ENCODE results near the gene FPGS.

- TF ChIP-seq POLR2A (IDR thresholded peaks at IDR 0.05; ENCODE audit: low read depth, low read length) (no peak), RFX5 (IDR thresholded peaks at IDR 0.05; ENCODE audit: low read depth, low read length) (no peak), CTCF (conservative IDR thresholded peaks at IDR 0.05; ENCODE audit: low read depth, low read length) (no peak), FOS (IDR thresholded peaks at IDR 0.05; ENCODE audit: low read depth, low read length) (no peak), MXI1 (IDR thresholded peaks at IDR 0.05; ENCODE audit: borderline replicate concordance, low read depth, low read length) (no peak), MAFK (IDR thresholded peaks at IDR 0.05; ENCODE audit: low read depth, low read length) (no peak), SMC3 (IDR thresholded peaks at IDR 0.05; ENCODE audit: low read depth, low read length) (no peak)
Measured at GRCh38 chr9:127790094-127790855, 12.4 kb upstream of the FPGS start.
